A549 (cell line): ENCODE measurements around the gene STPG4. TPM values are rescaled to one million over a fixed set of nuclear protein-coding genes. Genes with fewer than 3 reads are reported as not detected.

Source experiments
- ATAC-seq, 2 experiments: fragments of 200-7000 bp in 1 of 2; fragments of >200 bp in 1 of 2; cut with Nextera tagmentation in 1 of 2; cut with Tn5 transposase in 1 of 2; 3 replicates each; pipeline versions ENCODE4 v1.8.0 to v1.9.1; 2018 to 2020; ENCODE audit warnings: mild to moderate bottlenecking in 1 of 2, moderate library complexity in 1 of 2
- CTCF ChIA-PET: fragments of 300-600 bp; sonication (Branson Sonifier 250); formaldehyde crosslinking; extraction: SDS; loops from one replicate; lab custom pipeline; 2021; ENCODE audit warnings: antibody characterized with exemption, inconsistent platforms; lab: Yijun Ruan, JAX
- POLR2A ChIA-PET: fragments of 350-600 bp; formaldehyde crosslinking; extraction: SDS; loops from one replicate; lab custom pipeline; 2021; ENCODE audit warnings: antibody characterized with exemption, inconsistent platforms; lab: Yijun Ruan, JAX
- DNase-seq, 2 experiments: peaks; one replicate each; pipeline versions ENCODE4 v3.0.0 to v3.0.0-alpha.2; 2011 to 2016; ENCODE audit warnings: low read depth in 1 of 2, low spot score in 1 of 2
- FAIRE-seq: peaks from 2 replicates; lab custom pipeline; 2011; peaks lifted over from hg19 to GRCh38; lab: Jason Lieb, UNC
- H3K27ac ChIP-seq, 2 experiments: fragments of >200 bp; sonication (Bioruptor Twin); formaldehyde crosslinking; 3 replicates each; pipeline ENCODE4 v1.5.1; 2016 to 2017
- H3K4me1 ChIP-seq: fragments of >200 bp; sonication (Bioruptor Twin); formaldehyde crosslinking; 3 replicates; pipeline ENCODE4 v1.6.1; 2016
- H3K4me2 ChIP-seq: fragments of >200 bp; sonication (Bioruptor Twin); formaldehyde crosslinking; 3 replicates; pipeline ENCODE4 v1.6.1; 2016
- H3K4me3 ChIP-seq: fragments of >200 bp; sonication (Bioruptor Twin); formaldehyde crosslinking; 3 replicates; pipeline ENCODE4 v1.5.1; 2016
- H3K9me3 ChIP-seq: fragments of >200 bp; sonication (Bioruptor Twin); formaldehyde crosslinking; 3 replicates; pipeline ENCODE4 v1.6.1; 2016
- BHLHE40 ChIP-seq: IDR thresholded peaks from 2 replicates; pipeline ENCODE4 v1.6.1; 2012; ENCODE audit warnings: low read depth, low read length, inconsistent platforms
- CEBPB ChIP-seq, 2 experiments: fragments of >200 bp in 1 of 2; sonication (Bioruptor Twin) in 1 of 2; formaldehyde crosslinking in 1 of 2; IDR thresholded peaks; 2 replicates each; pipeline ENCODE4 v1.6.1; 2012 to 2016
- ESRRA ChIP-seq: fragments of 150-350 bp; IDR thresholded peaks from 2 replicates; pipeline ENCODE4 v1.6.1; 2014; ENCODE audit warnings: mild to moderate bottlenecking, low read length, borderline replicate concordance
- FOSL2 ChIP-seq, 2 experiments: fragments of 450-650 bp in 1 of 2; fragments of >200 bp in 1 of 2; sonication (Bioruptor Twin) in 1 of 2; formaldehyde crosslinking; IDR thresholded peaks; 2 replicates each; pipeline versions ENCODE4 v1.5.0 to v1.6.1; 2016 to 2020; ENCODE audit warnings: mild to moderate bottlenecking in 1 of 2, moderate library complexity in 1 of 2
- GATA3 ChIP-seq: IDR thresholded peaks from 2 replicates; pipeline ENCODE4 v1.6.1; 2012; ENCODE audit warnings: borderline replicate concordance
- HOXB5 ChIP-seq: fragments of 250-450 bp; sonication (Bioruptor Pico); IDR thresholded peaks from 2 replicates; pipeline ENCODE4 v1.5.0; 2020; ENCODE audit warnings: mild to moderate bottlenecking, moderate library complexity
- JUNB ChIP-seq: fragments of >200 bp; sonication (Bioruptor Twin); formaldehyde crosslinking; IDR thresholded peaks from 2 replicates; pipeline ENCODE4 v1.6.1; 2016
- KDM1A ChIP-seq: fragments of 200-600 bp; sonication (generic); IDR thresholded peaks from 2 replicates; pipeline ENCODE4 v1.6.1; 2016; ENCODE audit warnings: low read depth, mild to moderate bottlenecking
- KDM5A ChIP-seq: fragments of 200-600 bp; sonication (generic); IDR thresholded peaks from 2 replicates; pipeline ENCODE4 v1.6.1; 2016; ENCODE audit warnings: antibody characterized with exemption, mild to moderate bottlenecking
- MAFK ChIP-seq: fragments of 450-650 bp; IDR thresholded peaks from 2 replicates; pipeline ENCODE4 v1.6.1; 2014; ENCODE audit not compliant: partially characterized antibody
- MYC ChIP-seq: IDR thresholded peaks from 2 replicates; pipeline ENCODE4 v1.6.1; 2012; ENCODE audit warnings: mild to moderate bottlenecking, inconsistent platforms, low read length, improper control_type of control experiment, borderline replicate concordance
- POLR2A ChIP-seq: IDR thresholded peaks from 2 replicates; pipeline ENCODE4 v1.6.1; 2012; ENCODE audit warnings: mild to moderate bottlenecking, low read length
- POLR2AphosphoS2 ChIP-seq: conservative IDR thresholded peaks from 2 replicates; pipeline ENCODE4 v1.6.1; 2012; ENCODE audit warnings: low read length, improper control_type of control experiment, inconsistent platforms
- RAD21 ChIP-seq, 2 experiments: fragments of >200 bp in 1 of 2; sonication (Bioruptor Twin) in 1 of 2; formaldehyde crosslinking in 1 of 2; IDR thresholded peaks in 1 of 2; conservative IDR thresholded peaks in 1 of 2; 2 replicates in 1 of 2; 3 replicates in 1 of 2; pipeline ENCODE4 v1.6.1; 2012 to 2018; ENCODE audit warnings: inconsistent platforms in 1 of 2
- RARB ChIP-seq: fragments of 250-450 bp; sonication (Bioruptor Pico); IDR thresholded peaks from 2 replicates; pipeline ENCODE4 v1.8.0; 2021; ENCODE audit warnings: mild to moderate bottlenecking, moderate library complexity
- RFX5 ChIP-seq: fragments of 450-650 bp; IDR thresholded peaks from 2 replicates; pipeline ENCODE4 v1.7.1; 2014; ENCODE audit warnings: antibody characterized with exemption, mild to moderate bottlenecking, moderate library complexity
- RNF2 ChIP-seq: fragments of 200-600 bp; sonication (generic); IDR thresholded peaks from 2 replicates; pipeline ENCODE4 v1.6.1; 2016; ENCODE audit warnings: low read depth, mild to moderate bottlenecking, antibody characterized with exemption, moderate library complexity, borderline replicate concordance
- SMC3 ChIP-seq: fragments of >200 bp; sonication (Bioruptor Twin); formaldehyde crosslinking; IDR thresholded peaks from 3 replicates; pipeline ENCODE4 v1.6.1; 2018; ENCODE audit warnings: inconsistent platforms
- SREBF2 ChIP-seq: fragments of 450-650 bp; IDR thresholded peaks from 2 replicates; pipeline ENCODE4 v1.6.1; 2014; ENCODE audit warnings: mild to moderate bottlenecking, moderate library complexity
- TP53 ChIP-seq: fragments of 250-450 bp; sonication (Bioruptor Pico); IDR thresholded peaks from 2 replicates; pipeline ENCODE4 v1.5.0; 2021; ENCODE audit warnings: mild to moderate bottlenecking, moderate library complexity
- WGBS: methylation state at CpG from one replicate; pipeline ENCODE4 v1.1.6; 2017; ENCODE audit errors: missing lambda C conversion rate; 5-methylcytosine and 5-hydroxymethylcytosine counted together
- polyA plus RNA-seq, 4 experiments: library from polyadenylated mRNA; depleted of rRNA in 3 of 4; stranded (reverse); fragments of >200 nt; fragmentation: RNase III in 1 of 4; extraction: RNeasy Plus Mini Kit Qiagen cat#74134 plus additional on column Dnase treatment in 1 of 4; gene quantifications; 2 replicates in 3 of 4; 3 replicates in 1 of 4; pipeline ENCODE4 v1.2.3, GENCODE V29; 2011 to 2017
- TF ChIP-seq, protein P1 (sequence below): fragments of >200 bp; sonication (Bioruptor Twin); formaldehyde crosslinking; IDR thresholded peaks from 3 replicates; pipeline ENCODE4 v1.6.1; 2016
- TF ChIP-seq, protein P2 (sequence below): IDR thresholded peaks from 2 replicates; pipeline ENCODE4 v1.6.1; 2012
- TF ChIP-seq, protein P3 (sequence below): IDR thresholded peaks from 2 replicates; pipeline ENCODE4 v1.6.1; 2012; ENCODE audit warnings: low read depth, borderline replicate concordance
- TF ChIP-seq, protein P4 (sequence below): fragments of 150-350 bp; IDR thresholded peaks from 2 replicates; pipeline ENCODE4 v1.6.1; 2014; ENCODE audit warnings: low read depth, mild to moderate bottlenecking, low read length
- TF ChIP-seq, protein P5 (sequence below): fragments of 450-650 bp; IDR thresholded peaks from 2 replicates; pipeline ENCODE4 v1.6.1; 2014; ENCODE audit warnings: antibody characterized with exemption

Gene STPG4
- polyA plus RNA-seq, 2 of the 4 experiments (the other 2 are of a cell fraction), result 0.05 to 0.13 TPM

DNA sequence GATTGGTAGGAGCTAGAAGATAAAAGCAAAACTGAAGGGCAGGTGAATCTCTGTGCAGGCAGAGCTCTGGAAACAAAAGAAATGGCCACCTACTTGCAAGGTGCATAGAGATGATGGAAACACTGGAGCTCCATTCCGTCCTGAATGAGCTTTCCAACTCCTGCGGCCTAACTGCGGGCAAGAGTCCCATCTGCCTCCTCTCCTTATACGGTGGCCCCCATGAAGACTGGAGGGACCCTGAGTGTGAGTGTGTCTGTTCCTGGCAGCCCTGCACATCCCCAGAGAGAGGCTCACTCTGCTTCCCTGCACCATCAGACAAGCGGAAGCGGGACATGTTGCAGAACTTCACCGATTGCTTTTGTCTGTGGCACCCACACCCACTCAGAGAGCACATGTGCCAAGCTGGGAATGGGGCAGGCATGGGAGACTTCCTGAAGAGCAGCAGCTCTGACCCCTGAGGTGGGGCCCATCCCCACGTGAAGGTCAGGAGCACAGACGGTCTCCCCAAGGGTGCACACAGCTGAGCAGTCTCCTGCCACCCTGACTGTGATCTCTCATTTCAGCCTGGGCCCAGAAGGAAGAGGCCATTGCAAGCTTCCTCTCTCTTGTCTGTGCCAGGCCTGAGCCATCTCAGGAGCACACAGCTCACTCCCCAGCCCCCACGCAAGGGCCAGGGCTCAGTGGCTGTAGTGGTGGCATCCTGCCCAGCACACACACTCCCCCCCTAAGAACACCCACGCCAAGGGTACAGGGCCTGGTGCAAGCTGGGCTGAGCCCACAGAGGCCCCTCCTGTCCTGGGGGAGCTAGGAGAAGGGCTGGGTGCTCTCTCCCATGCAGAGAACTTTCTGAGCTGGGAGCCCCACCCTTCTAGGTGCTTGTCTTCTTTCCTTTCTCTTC lies 75.3 kb downstream of the STPG4 start:
- peak overlapping the region; percentile 70 for H3K4me2 ChIP-seq
- no peak overlapping the region for H3K4me3 ChIP-seq
- CTCF ChIA-PET, result interaction anchor here (1.0 to 1.1 kb wide), 2 partner anchors 21 to 133 kb away, joined by 3 read pairs; no protein-coding TSS in a partner anchor
- no peak for DNase-seq
- no peak for FAIRE-seq
- POLR2A ChIA-PET, result interaction anchor here (0.7 to 1.3 kb wide), 3 partner anchors 9 to 190 kb away, joined by 3 read pairs; no protein-coding TSS in a partner anchor
- TF ChIP-seq RAD21 (conservative IDR thresholded peaks at IDR 0.05 in 1 of 2, IDR thresholded peaks at IDR 0.05 in 1 of 2) (no peak; a peak in 1 of 5 replicates), POLR2A (no peak), KDM1A (no peak), HOXB5 (CRISPR knock-in tag) (no peak), FOSL2 (IDR thresholded peaks at IDR 0.05) (no peak), FOSL2 (CRISPR knock-in tag; IDR thresholded peaks at IDR 0.05) (no peak), RNF2 (no peak), MAFK (no peak), RARB (CRISPR knock-in tag) (no peak), TP53 (no peak), MYC (no peak)
- TF ChIP-seq, protein P1, sequence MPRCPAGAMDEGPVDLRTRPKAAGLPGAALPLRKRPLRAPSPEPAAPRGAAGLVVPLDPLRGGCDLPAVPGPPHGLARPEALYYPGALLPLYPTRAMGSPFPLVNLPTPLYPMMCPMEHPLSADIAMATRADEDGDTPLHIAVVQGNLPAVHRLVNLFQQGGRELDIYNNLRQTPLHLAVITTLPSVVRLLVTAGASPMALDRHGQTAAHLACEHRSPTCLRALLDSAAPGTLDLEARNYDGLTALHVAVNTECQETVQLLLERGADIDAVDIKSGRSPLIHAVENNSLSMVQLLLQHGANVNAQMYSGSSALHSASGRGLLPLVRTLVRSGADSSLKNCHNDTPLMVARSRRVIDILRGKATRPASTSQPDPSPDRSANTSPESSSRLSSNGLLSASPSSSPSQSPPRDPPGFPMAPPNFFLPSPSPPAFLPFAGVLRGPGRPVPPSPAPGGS, result no peak
- TF ChIP-seq, protein P2, sequence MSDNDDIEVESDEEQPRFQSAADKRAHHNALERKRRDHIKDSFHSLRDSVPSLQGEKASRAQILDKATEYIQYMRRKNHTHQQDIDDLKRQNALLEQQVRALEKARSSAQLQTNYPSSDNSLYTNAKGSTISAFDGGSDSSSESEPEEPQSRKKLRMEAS, result no peak
- 89% methylated on average over 10 of the region's 11 CpGs for WGBS
- H3K4me1 ChIP-seq, result peaks cover 55% of the 10 kb centered on the region
- no peak for ATAC-seq
- no peaks in the 10 kb centered on the region for H3K9me3 ChIP-seq
- H3K27ac ChIP-seq, result peak overlapping the region; percentile 90 to 98

DNA sequence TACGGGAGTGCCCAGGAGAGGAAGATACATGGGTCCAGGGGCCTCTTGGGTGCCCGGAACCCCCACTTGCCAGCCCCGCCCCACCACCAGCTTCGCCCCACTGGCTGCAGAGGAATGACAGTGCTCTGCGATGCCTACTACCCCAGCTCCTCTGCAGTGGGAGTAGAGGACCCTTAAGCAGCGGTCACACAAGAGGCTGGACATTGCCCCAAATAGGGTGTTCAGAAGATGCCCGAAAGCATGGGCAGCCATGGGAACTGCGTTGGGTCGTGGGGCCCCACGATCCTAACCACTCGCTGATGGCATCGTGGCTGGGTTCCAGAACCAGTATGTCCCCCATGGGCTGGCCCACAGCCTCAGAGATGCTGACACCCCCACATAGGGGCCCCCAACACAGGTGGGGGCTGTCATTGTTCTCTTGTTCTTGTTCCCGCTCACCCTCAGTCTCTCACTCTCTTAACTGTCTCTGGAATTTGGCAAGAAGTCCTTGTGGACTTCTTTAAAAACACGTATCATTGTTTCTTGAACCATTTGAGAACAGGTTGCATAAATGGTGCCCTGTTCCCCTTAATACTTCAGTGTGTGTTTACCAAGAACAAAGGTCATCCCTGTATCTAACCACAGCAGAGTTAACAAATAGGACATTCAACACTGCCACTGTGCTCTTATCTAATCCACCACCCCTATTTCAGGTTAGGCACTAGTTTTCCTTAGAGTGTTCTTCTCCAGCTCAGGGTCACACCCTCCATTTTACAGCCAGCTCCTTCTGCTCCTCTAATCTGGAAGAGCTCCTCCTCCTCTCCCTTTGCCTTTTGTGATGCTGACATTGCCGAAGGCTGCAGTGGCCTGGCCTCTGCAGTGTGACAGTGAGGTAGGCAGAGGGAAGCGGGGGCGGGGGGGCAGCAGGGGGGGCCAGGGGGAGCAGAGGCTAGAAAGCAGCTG lies 76.3 kb downstream of the STPG4 start:
- Histone ChIP-seq H3K27ac (peak overlapping the region; percentile 90 to 98), H3K9me3 (no peaks in the 10 kb centered on the region), H3K4me3 (no peak overlapping the region), H3K4me2 (peak overlapping the region; percentile 70), H3K4me1 (peaks cover 58% of the 10 kb centered on the region)
- 86% methylated on average over 15 of the region's 17 CpGs for WGBS
- TF ChIP-seq BHLHE40, result no peak
- TF ChIP-seq, protein P3, sequence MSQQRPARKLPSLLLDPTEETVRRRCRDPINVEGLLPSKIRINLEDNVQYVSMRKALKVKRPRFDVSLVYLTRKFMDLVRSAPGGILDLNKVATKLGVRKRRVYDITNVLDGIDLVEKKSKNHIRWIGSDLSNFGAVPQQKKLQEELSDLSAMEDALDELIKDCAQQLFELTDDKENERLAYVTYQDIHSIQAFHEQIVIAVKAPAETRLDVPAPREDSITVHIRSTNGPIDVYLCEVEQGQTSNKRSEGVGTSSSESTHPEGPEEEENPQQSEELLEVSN, result no peak
- no peak for TF ChIP-seq ESRRA
- TF ChIP-seq, protein P4, sequence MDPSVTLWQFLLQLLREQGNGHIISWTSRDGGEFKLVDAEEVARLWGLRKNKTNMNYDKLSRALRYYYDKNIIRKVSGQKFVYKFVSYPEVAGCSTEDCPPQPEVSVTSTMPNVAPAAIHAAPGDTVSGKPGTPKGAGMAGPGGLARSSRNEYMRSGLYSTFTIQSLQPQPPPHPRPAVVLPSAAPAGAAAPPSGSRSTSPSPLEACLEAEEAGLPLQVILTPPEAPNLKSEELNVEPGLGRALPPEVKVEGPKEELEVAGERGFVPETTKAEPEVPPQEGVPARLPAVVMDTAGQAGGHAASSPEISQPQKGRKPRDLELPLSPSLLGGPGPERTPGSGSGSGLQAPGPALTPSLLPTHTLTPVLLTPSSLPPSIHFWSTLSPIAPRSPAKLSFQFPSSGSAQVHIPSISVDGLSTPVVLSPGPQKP, result no peak
- TF ChIP-seq POLR2AphosphoS2, result 0 out of 2 replicates have a peak, but pooled peaks have one; percentile 53
- TF ChIP-seq SREBF2, result no peak
- TF ChIP-seq KDM5A, result no peak
- TF ChIP-seq JUNB, result no peak
- TF ChIP-seq RARB (CRISPR knock-in tag), result no peak
- TF ChIP-seq, protein P5, sequence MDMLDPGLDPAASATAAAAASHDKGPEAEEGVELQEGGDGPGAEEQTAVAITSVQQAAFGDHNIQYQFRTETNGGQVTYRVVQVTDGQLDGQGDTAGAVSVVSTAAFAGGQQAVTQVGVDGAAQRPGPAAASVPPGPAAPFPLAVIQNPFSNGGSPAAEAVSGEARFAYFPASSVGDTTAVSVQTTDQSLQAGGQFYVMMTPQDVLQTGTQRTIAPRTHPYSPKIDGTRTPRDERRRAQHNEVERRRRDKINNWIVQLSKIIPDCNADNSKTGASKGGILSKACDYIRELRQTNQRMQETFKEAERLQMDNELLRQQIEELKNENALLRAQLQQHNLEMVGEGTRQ, result no peak
- 0 out of 3 replicates have a peak, but pooled peaks have one; percentile 8 for TF ChIP-seq SMC3
- TF ChIP-seq RFX5, result no peak
- peak; percentile 35; the same call in 1 of the 2 replicates for TF ChIP-seq GATA3
- TF ChIP-seq CEBPB (IDR thresholded peaks at IDR 0.05), result peak in 1 of 2 experiments; percentile 58; a peak in 1 of 4 replicates
- ChIA-PET CTCF (interaction anchor here (1.1 kb wide), 1 partner anchor 132 kb away, joined by 3 read pairs; no protein-coding TSS in a partner anchor), POLR2A (interaction anchor here (0.9 kb wide), 1 partner anchor 10 kb away, joined by 3 read pairs; no protein-coding TSS in a partner anchor)
- ATAC-seq (peak in 1 of 2 experiments; percentile 0; a peak in 1 of 6 replicates), DNase-seq (peak in 1 of 2 experiments; percentile 82), FAIRE-seq (peak; percentile 49)
